Erythroblast (primary cell): ENCODE results near the gene SYT14.

Source experiments
- GATA1 ChIP-seq: IDR thresholded peaks from 2 replicates; pipeline ENCODE4 v1.6.1; 2011; ENCODE audit warnings: low read depth, mild to moderate bottlenecking, control low read depth, low read length, moderate library complexity
- POLR2A ChIP-seq: IDR thresholded peaks from 2 replicates; pipeline ENCODE4 v1.6.1; 2011; ENCODE audit warnings: mild to moderate bottlenecking, low read length

GRCh38 chr1:210143465-210144062, 205.5 kb downstream of the SYT14 start:
- no peak for TF ChIP-seq POLR2A
- TF ChIP-seq GATA1, result no peak
